HepG2 (cell line): ENCODE results near the gene SDHAF3. TPM values are rescaled to one million over a fixed set of nuclear protein-coding genes. Genes with fewer than 3 reads are reported as not detected.

Source experiments
- ATAC-seq: fragments of 200-7000 bp; cut with Tn5 transposase; 3 replicates; pipeline ENCODE4 v1.9.1; 2020; ENCODE audit warnings: mild to moderate bottlenecking, moderate library complexity
- BruUV-seq: library from RNA; stranded (reverse); fragments of 400-500 nt; replicated peaks from 2 replicates; lab custom pipeline; 2021; lab: Mats Ljungman, UMichigan
- CTCF ChIA-PET: fragments of 300-600 bp; formaldehyde crosslinking; extraction: SDS; loops from one replicate; lab custom pipeline; 2021; ENCODE audit warnings: low total read pairs, inconsistent platforms, low intra/inter-chr PET ratio; lab: Yijun Ruan, JAX
- POLR2A ChIA-PET: fragments of 350-600 bp; sonication (Branson Sonifier 250); formaldehyde crosslinking; loops from one replicate; lab custom pipeline; 2020; ENCODE audit warnings: antibody characterized with exemption, inconsistent platforms; lab: Yijun Ruan, JAX
- DNase-seq: peaks from one replicate; pipeline ENCODE4 v3.0.0-alpha.2; 2015; ENCODE audit warnings: low spot score
- FAIRE-seq: peaks from 3 replicates; lab custom pipeline; 2011; peaks lifted over from hg19 to GRCh38; lab: Jason Lieb, UNC
- H2AFZ ChIP-seq: one replicate; pipeline ENCODE4 v1.6.1; 2011; ENCODE audit warnings: low read length, inconsistent platforms
- H3K27ac ChIP-seq: fragments of 300-600 bp; 3 replicates; pipeline ENCODE4 v1.8.0; 2011; ENCODE audit warnings: mixed run types, mild to moderate bottlenecking, mixed read lengths, low read length, inconsistent platforms; ENCODE audit not compliant: insufficient read depth; ENCODE audit errors: extremely low read length
- H3K27me3 ChIP-seq, 2 experiments: fragments of 200-600 bp in 1 of 2; 2 replicates in 1 of 2; 3 replicates in 1 of 2; pipeline versions ENCODE4 v1.6.0 to v1.8.0; 2011; ENCODE audit warnings: low read length in 2 of 2, mild to moderate bottlenecking in 2 of 2, moderate library complexity in 2 of 2, inconsistent platforms in 1 of 2; ENCODE audit not compliant: insufficient read depth in 2 of 2, control insufficient read depth in 1 of 2
- H3K36me3 ChIP-seq, 2 experiments: fragments of 200-600 bp in 1 of 2; replicated peaks in 1 of 2; 2 replicates in 1 of 2; 3 replicates in 1 of 2; pipeline versions ENCODE4 v1.5.1 to v1.8.0; 2011; ENCODE audit warnings: low read length in 2 of 2, inconsistent platforms in 1 of 2; ENCODE audit not compliant: insufficient read depth in 2 of 2, control insufficient read depth in 1 of 2
- H3K4me1 ChIP-seq: 2 replicates; pipeline ENCODE4 v1.5.1; 2012; ENCODE audit warnings: low read length, inconsistent platforms; ENCODE audit not compliant: insufficient read depth
- H3K4me2 ChIP-seq: 2 replicates; pipeline ENCODE4 v1.6.0; 2011; ENCODE audit warnings: low read depth, low read length, inconsistent platforms
- H3K4me3 ChIP-seq, 3 experiments: fragments of 200-600 bp in 1 of 3; sonication (generic), shearing (Covaris generic) in 1 of 3; replicated peaks in 1 of 3; 2 replicates each; pipeline ENCODE4 v1.5.1; 2011 to 2016; ENCODE audit warnings: low read length in 3 of 3, inconsistent platforms in 2 of 3, low read depth in 2 of 3, mild to moderate bottlenecking in 2 of 3, control low read depth in 1 of 3, mixed read lengths in 1 of 3; ENCODE audit not compliant: insufficient read depth in 1 of 3
- H3K79me2 ChIP-seq: one replicate; pipeline ENCODE4 v1.6.1; 2011; ENCODE audit warnings: low read length, inconsistent platforms; ENCODE audit not compliant: insufficient read depth
- H3K9ac ChIP-seq: 2 replicates; pipeline ENCODE4 v1.6.0; 2011; ENCODE audit warnings: mild to moderate bottlenecking, low read depth, low read length, inconsistent platforms; ENCODE audit not compliant: insufficient read depth
- H3K9me3 ChIP-seq: 2 replicates; pipeline ENCODE4 v1.5.1; 2012; ENCODE audit warnings: mild to moderate bottlenecking, low read length
- H4K20me1 ChIP-seq: 2 replicates; pipeline ENCODE4 v1.6.0; 2011; ENCODE audit warnings: inconsistent platforms, mild to moderate bottlenecking, low read length, moderate library complexity; ENCODE audit not compliant: insufficient read depth
- GFI1 ChIP-seq: sonication (generic); formaldehyde crosslinking; IDR thresholded peaks from 2 replicates; pipeline ENCODE4 v1.5.0; 2020; ENCODE audit warnings: missing genetic modification reagents, mild to moderate bottlenecking, borderline replicate concordance
- HMG20B ChIP-seq: conservative IDR thresholded peaks from 2 replicates; pipeline ENCODE4 v1.6.1; 2016; ENCODE audit warnings: missing genetic modification reagents, missing compliant biosample characterization
- IKZF4 ChIP-seq: sonication (generic); formaldehyde crosslinking; IDR thresholded peaks from 2 replicates; pipeline ENCODE4 v1.5.1; 2020; ENCODE audit warnings: borderline replicate concordance, mild to moderate bottlenecking, low read depth, missing genetic modification reagents; ENCODE audit errors: not compliant biosample characterization
- RORA ChIP-seq: sonication (generic); formaldehyde crosslinking; IDR thresholded peaks from 2 replicates; pipeline ENCODE4 v1.5.0; 2020; ENCODE audit warnings: mild to moderate bottlenecking, missing genetic modification reagents, moderate library complexity
- TAF15 ChIP-seq: fragments of 200-400 bp; formaldehyde crosslinking; IDR thresholded peaks from one replicate; pipeline ENCODE4 v1.6.1; 2018; ENCODE audit warnings: mild to moderate bottlenecking, low read depth, low read length; ENCODE audit not compliant: poor library complexity, severe bottlenecking
- ZKSCAN8 ChIP-seq: IDR thresholded peaks from 2 replicates; pipeline ENCODE4 v1.6.1; 2016; ENCODE audit warnings: borderline replicate concordance, missing genetic modification reagents, missing compliant biosample characterization
- ZNF337 ChIP-seq: sonication (generic); formaldehyde crosslinking; IDR thresholded peaks from 2 replicates; pipeline ENCODE4 v1.5.1; 2020; ENCODE audit warnings: missing genetic modification reagents, low read depth, mild to moderate bottlenecking, borderline replicate concordance
- ZNF44 ChIP-seq: sonication (generic); formaldehyde crosslinking; IDR thresholded peaks from 2 replicates; pipeline ENCODE4 v1.5.1; 2020; ENCODE audit warnings: mild to moderate bottlenecking, missing genetic modification reagents
- ZNF468 ChIP-seq: sonication (generic); formaldehyde crosslinking; IDR thresholded peaks from 2 replicates; pipeline ENCODE4 v1.8.0; 2022; ENCODE audit warnings: mild to moderate bottlenecking, moderate library complexity, missing genetic modification reagents
- ZNF510 ChIP-seq: sonication (generic); formaldehyde crosslinking; IDR thresholded peaks from 2 replicates; pipeline ENCODE4 v1.4.0; 2020; ENCODE audit warnings: low read depth, mild to moderate bottlenecking, missing genetic modification reagents
- ZNF607 ChIP-seq: sonication (generic); formaldehyde crosslinking; IDR thresholded peaks from 2 replicates; pipeline ENCODE4 v1.5.1; 2020; ENCODE audit warnings: missing genetic modification reagents, mild to moderate bottlenecking, borderline replicate concordance
- ZSCAN21 ChIP-seq: sonication (generic); formaldehyde crosslinking; IDR thresholded peaks from 2 replicates; pipeline ENCODE4 v1.8.0; 2022; ENCODE audit warnings: mild to moderate bottlenecking, missing genetic modification reagents, moderate library complexity, borderline replicate concordance
- WGBS: methylation state at CpG from one replicate; pipeline ENCODE4 v1.1.6; 2017; ENCODE audit warnings: low lambda C conversion rate; 5-methylcytosine and 5-hydroxymethylcytosine counted together
- in situ Hi-C: cut with HindIII; loops from 2 replicates; pipeline ENCODE4 v1.10.0; 2017; ENCODE audit warnings: low pct_unique_long_range_greater_than_20kb; ENCODE audit not compliant: extremely low pct_ligation_motif_present
- intact Hi-C: fragments of 100-400 bp; cut with micrococcal nuclease; formaldehyde crosslinking; loops from one replicate; pipeline ENCODE4 v1.10.0; 2022; ENCODE audit not compliant: unreplicated experiment
- polyA plus RNA-seq, 8 experiments: library from polyadenylated mRNA; depleted of rRNA in 3 of 8; stranded (reverse) in 7 of 8; unstranded in 1 of 8; fragments of >200 nt; fragmentation: Illumina TruSeq in 4 of 8; extraction: Trizol in 4 of 8; gene quantifications; 2 replicates each; pipeline versions ENCODE4 v1.2.1 to v1.2.3, GENCODE V29; 2011 to 2016; ENCODE audit warnings: low read depth in 4 of 8, missing spikeins in 1 of 8, mixed read lengths in 1 of 8; ENCODE audit not compliant: insufficient read depth in 1 of 8
- total RNA-seq, 5 experiments: library from RNA; depleted of rRNA; stranded (reverse); fragments of >200 nt; fragmentation: Illumina TruSeq; extraction: Trizol; gene quantifications; 2 replicates each; pipeline ENCODE4 v1.2.3, GENCODE V29; 2016; ENCODE audit warnings: low read depth in 1 of 5
- TF ChIP-seq, protein P1 (sequence below): sonication (generic); formaldehyde crosslinking; IDR thresholded peaks from 2 replicates; pipeline ENCODE4; 2020; ENCODE audit warnings: missing genetic modification reagents, mild to moderate bottlenecking, borderline replicate concordance
- TF ChIP-seq, protein P2 (sequence below): sonication (generic); formaldehyde crosslinking; IDR thresholded peaks from 2 replicates; pipeline ENCODE4 v1.4.0; 2020; ENCODE audit warnings: missing genetic modification reagents, borderline replicate concordance
- TF ChIP-seq, protein P3 (sequence below): sonication (generic); formaldehyde crosslinking; IDR thresholded peaks from 2 replicates; pipeline ENCODE4 v1.4.0; 2020; ENCODE audit warnings: missing genetic modification reagents, mild to moderate bottlenecking, borderline replicate concordance
- TF ChIP-seq, protein P4 (sequence below): sonication (generic); formaldehyde crosslinking; IDR thresholded peaks from 2 replicates; pipeline ENCODE4 v1.8.0; 2022; ENCODE audit warnings: mild to moderate bottlenecking, missing genetic modification reagents, moderate library complexity

The SDHAF3 gene
- total and polyA plus RNA-seq, 2 of the 13 experiments (the other 11 are each of a cell fraction or from before 2014, with no cell fraction given) = 15.2 to 32.6 TPM

DNA sequence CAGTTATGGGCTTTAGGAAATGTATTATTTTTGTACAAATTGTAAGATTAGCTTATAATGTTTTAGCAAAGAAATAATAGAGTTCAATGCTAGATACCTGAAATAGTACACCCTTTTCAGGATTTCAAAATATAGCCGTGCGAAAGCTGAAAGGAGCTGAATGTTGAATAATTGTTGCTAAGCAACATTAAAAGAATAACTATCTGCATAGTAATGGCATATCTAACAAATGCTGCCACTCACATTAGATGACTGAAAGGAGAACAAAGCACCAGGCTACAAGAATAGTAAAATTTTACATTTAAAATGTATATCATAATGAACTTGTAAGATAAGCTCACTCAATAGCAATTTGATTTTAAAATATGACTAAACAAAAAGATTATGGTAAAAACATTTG is 82.5 kb downstream of the SDHAF3 start (continued):
- TF ChIP-seq ZNF607 (no peak), ZSCAN21 (CRISPR knock-in tag) (no peak), ZNF510 (CRISPR knock-in tag) (no peak)
- TF ChIP-seq, all 625 proteins: peak for 0

DNA sequence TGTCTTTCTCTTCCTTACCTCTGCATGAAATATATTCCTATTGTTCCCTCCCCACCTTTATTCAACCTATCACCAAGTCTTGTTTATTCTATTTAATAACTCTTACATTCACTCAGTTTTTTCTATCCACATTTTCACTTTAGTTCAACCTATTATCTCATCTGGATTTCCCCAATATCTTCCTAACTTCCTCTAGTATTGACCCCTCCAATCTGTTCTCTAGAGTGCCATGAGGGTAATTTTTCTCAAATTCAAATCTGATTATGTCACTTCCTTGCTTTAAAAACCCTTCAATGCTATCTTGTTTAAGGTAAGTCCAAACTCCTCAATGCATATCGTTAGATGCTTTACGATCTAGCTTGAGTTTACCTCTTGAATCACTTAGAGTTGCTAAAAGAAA is 86.5 kb downstream of the SDHAF3 start:
- H3K9ac ChIP-seq = no peak overlapping the region
- intact Hi-C loops = no loop called here
- FAIRE-seq = no peak
- H4K20me1 ChIP-seq = no peaks in the 10 kb centered on the region
- no peak overlapping the region for H3K4me2 ChIP-seq
- 18% methylated on average over 2 of the region's 2 CpGs for WGBS
- H3K27me3 ChIP-seq = no peaks in the 10 kb centered on the region
- in situ Hi-C loops = no loop called here
- no peak for DNase-seq
- no peak for ATAC-seq
- POLR2A ChIA-PET = no interaction called here
- H3K79me2 ChIP-seq = no peaks in the 10 kb centered on the region
- no peak overlapping the region for H2AFZ ChIP-seq
- H3K4me1 ChIP-seq = no peaks in the 10 kb centered on the region
- H3K27ac ChIP-seq = no peak overlapping the region
- no peak overlapping the region for H3K4me3 ChIP-seq
- no TSS peak for BruUV-seq
- H3K9me3 ChIP-seq = no peaks in the 10 kb centered on the region
- no peaks in the 10 kb centered on the region for H3K36me3 ChIP-seq
- CTCF ChIA-PET = no interaction called here
- TF ChIP-seq, protein P1, sequence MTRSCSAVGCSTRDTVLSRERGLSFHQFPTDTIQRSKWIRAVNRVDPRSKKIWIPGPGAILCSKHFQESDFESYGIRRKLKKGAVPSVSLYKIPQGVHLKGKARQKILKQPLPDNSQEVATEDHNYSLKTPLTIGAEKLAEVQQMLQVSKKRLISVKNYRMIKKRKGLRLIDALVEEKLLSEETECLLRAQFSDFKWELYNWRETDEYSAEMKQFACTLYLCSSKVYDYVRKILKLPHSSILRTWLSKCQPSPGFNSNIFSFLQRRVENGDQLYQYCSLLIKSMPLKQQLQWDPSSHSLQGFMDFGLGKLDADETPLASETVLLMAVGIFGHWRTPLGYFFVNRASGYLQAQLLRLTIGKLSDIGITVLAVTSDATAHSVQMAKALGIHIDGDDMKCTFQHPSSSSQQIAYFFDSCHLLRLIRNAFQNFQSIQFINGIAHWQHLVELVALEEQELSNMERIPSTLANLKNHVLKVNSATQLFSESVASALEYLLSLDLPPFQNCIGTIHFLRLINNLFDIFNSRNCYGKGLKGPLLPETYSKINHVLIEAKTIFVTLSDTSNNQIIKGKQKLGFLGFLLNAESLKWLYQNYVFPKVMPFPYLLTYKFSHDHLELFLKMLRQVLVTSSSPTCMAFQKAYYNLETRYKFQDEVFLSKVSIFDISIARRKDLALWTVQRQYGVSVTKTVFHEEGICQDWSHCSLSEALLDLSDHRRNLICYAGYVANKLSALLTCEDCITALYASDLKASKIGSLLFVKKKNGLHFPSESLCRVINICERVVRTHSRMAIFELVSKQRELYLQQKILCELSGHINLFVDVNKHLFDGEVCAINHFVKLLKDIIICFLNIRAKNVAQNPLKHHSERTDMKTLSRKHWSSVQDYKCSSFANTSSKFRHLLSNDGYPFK = no peak
- no peak for TF ChIP-seq RORA
- no peak for TF ChIP-seq IKZF4
- TF ChIP-seq ZKSCAN8 = no peak
- no peak for TF ChIP-seq ZNF337 (CRISPR knock-in tag)
- no peak for TF ChIP-seq ZNF468 (CRISPR knock-in tag)
- TF ChIP-seq, protein P2, sequence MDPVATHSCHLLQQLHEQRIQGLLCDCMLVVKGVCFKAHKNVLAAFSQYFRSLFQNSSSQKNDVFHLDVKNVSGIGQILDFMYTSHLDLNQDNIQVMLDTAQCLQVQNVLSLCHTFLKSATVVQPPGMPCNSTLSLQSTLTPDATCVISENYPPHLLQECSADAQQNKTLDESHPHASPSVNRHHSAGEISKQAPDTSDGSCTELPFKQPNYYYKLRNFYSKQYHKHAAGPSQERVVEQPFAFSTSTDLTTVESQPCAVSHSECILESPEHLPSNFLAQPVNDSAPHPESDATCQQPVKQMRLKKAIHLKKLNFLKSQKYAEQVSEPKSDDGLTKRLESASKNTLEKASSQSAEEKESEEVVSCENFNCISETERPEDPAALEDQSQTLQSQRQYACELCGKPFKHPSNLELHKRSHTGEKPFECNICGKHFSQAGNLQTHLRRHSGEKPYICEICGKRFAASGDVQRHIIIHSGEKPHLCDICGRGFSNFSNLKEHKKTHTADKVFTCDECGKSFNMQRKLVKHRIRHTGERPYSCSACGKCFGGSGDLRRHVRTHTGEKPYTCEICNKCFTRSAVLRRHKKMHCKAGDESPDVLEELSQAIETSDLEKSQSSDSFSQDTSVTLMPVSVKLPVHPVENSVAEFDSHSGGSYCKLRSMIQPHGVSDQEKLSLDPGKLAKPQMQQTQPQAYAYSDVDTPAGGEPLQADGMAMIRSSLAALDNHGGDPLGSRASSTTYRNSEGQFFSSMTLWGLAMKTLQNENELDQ (CRISPR knock-in tag) = no peak
- no peak for TF ChIP-seq TAF15
- TF ChIP-seq, protein P3, sequence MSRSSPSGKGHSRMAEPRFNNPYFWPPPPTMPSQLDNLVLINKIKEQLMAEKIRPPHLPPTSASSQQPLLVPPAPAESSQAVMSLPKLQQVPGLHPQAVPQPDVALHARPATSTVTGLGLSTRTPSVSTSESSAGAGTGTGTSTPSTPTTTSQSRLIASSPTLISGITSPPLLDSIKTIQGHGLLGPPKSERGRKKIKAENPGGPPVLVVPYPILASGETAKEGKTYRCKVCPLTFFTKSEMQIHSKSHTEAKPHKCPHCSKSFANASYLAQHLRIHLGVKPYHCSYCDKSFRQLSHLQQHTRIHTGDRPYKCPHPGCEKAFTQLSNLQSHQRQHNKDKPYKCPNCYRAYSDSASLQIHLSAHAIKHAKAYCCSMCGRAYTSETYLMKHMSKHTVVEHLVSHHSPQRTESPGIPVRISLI (CRISPR knock-in tag) = no peak
- no peak for TF ChIP-seq GFI1 (CRISPR knock-in tag)
- TF ChIP-seq, protein P4, sequence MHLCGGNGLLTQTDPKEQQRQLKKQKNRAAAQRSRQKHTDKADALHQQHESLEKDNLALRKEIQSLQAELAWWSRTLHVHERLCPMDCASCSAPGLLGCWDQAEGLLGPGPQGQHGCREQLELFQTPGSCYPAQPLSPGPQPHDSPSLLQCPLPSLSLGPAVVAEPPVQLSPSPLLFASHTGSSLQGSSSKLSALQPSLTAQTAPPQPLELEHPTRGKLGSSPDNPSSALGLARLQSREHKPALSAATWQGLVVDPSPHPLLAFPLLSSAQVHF (CRISPR knock-in tag) = no peak
- TF ChIP-seq ZNF44 = no peak
- no peak for TF ChIP-seq HMG20B (CRISPR knock-in tag)
